Calu3 (cell line): ENCODE measurements around the gene FBXW7. TPM values are rescaled to one million over a fixed set of nuclear protein-coding genes. Genes with fewer than 3 reads are reported as not detected.
A peak's percentile ranks its signal among the peaks of the same experiment; 100 is the strongest.

Experiments
- BruUV-seq: library from RNA; stranded (reverse); fragments of 400-500 nt; replicated peaks from 2 replicates; lab custom pipeline; 2021; lab: Mats Ljungman, UMichigan
- CTCF ChIA-PET: fragments of 300-600 bp; sonication (Branson Sonifier 250); formaldehyde crosslinking; loops from one replicate; lab custom pipeline; 2022; ENCODE audit warnings: antibody characterized with exemption; lab: Charles Lee
- DNase-seq: peaks from one replicate; pipeline ENCODE4 v3.0.0; 2022
- H3K27ac Mint-ChIP-seq: one replicate; pipeline ENCODE4 v1.8.0; 2022; ENCODE audit warnings: mixed read lengths; ENCODE audit not compliant: unreplicated experiment
- H3K27me3 Mint-ChIP-seq: one replicate; pipeline ENCODE4 v1.8.0; 2022; ENCODE audit warnings: mixed read lengths; ENCODE audit not compliant: unreplicated experiment
- H3K36me3 Mint-ChIP-seq: one replicate; pipeline ENCODE4 v1.8.0; 2022; ENCODE audit warnings: mild to moderate bottlenecking, moderate library complexity, mixed read lengths; ENCODE audit not compliant: insufficient read depth, unreplicated experiment
- H3K4me1 Mint-ChIP-seq: one replicate; pipeline ENCODE4 v1.8.0; 2022; ENCODE audit warnings: mild to moderate bottlenecking, low read depth, mixed read lengths; ENCODE audit not compliant: unreplicated experiment
- H3K4me3 Mint-ChIP-seq: one replicate; pipeline ENCODE4 v1.8.0; 2022; ENCODE audit warnings: mild to moderate bottlenecking, low read depth, moderate library complexity, mixed read lengths; ENCODE audit not compliant: unreplicated experiment
- H3K9me3 Mint-ChIP-seq: one replicate; pipeline ENCODE4 v1.8.0; 2022; ENCODE audit warnings: low read depth, mixed read lengths; ENCODE audit not compliant: unreplicated experiment
- CTCF ChIP-seq: fragments of 200-600 bp; IDR thresholded peaks from one replicate; pipeline ENCODE4 v1.8.0; 2022; ENCODE audit warnings: antibody characterized with exemption; ENCODE audit not compliant: unreplicated experiment
- intact Hi-C: fragments of 100-400 bp; cut with micrococcal nuclease; formaldehyde crosslinking; loops from one replicate; pipeline ENCODE4 v1.10.0; 2022; ENCODE audit not compliant: unreplicated experiment
- total RNA-seq: library from RNA; stranded (reverse); gene quantifications from 2 replicates; pipeline ENCODE4 v1.2.3, GENCODE V29; 2022

FBXW7 gene
- total RNA-seq, 1 experiment from 2014 or later, result 38.7 TPM

- CTCF ChIA-PET, result no interaction called here
- H3K9me3 Mint-ChIP-seq, result no peaks in the 10 kb centered on the region
- intact Hi-C loops, result loop anchor here (10.0 kb wide), 1 partner anchor 71 kb away; no protein-coding TSS in a partner anchor
- H3K27me3 Mint-ChIP-seq, result no peaks in the 10 kb centered on the region
- no peak for TF ChIP-seq CTCF
- H3K4me3 Mint-ChIP-seq, result no peak overlapping the region
- H3K4me1 Mint-ChIP-seq, result peaks cover 54% of the 10 kb centered on the region
- BruUV-seq, result no TSS peak
- DNase-seq, result peak; percentile 22
- peaks cover 9% of the 10 kb centered on the region for H3K36me3 Mint-ChIP-seq
- H3K27ac Mint-ChIP-seq, result no peak overlapping the region
Observed at GRCh38 chr4:152575533-152575932, 39.6 kb upstream of the FBXW7 start.

GRCh38 chr4:152573861-152574260 is 38.0 kb upstream of the FBXW7 start:
- H3K36me3 Mint-ChIP-seq, result peaks cover 9% of the 10 kb centered on the region
- H3K4me3 Mint-ChIP-seq, result no peak overlapping the region
- CTCF ChIA-PET, result no interaction called here
- DNase-seq, result no peak
- TF ChIP-seq CTCF, result no peak
- H3K9me3 Mint-ChIP-seq, result no peaks in the 10 kb centered on the region
- peaks cover 52% of the 10 kb centered on the region for H3K4me1 Mint-ChIP-seq
- intact Hi-C loops, result loop anchor here (10.0 kb wide), 1 partner anchor 69 kb away; no protein-coding TSS in a partner anchor
- BruUV-seq, result no TSS peak
- H3K27ac Mint-ChIP-seq, result no peak overlapping the region
- H3K27me3 Mint-ChIP-seq, result no peaks in the 10 kb centered on the region

GRCh38 chr4:152572417-152573086 is 36.7 kb upstream of the FBXW7 start:
- Mint-ChIP-seq H3K9me3 (no peaks in the 10 kb centered on the region), H3K36me3 (peaks cover 9% of the 10 kb centered on the region), H3K27ac (peak overlapping the region; percentile 86), H3K27me3 (no peaks in the 10 kb centered on the region), H3K4me3 (peak overlapping the region; percentile 41), H3K4me1 (peaks cover 42% of the 10 kb centered on the region)
- no TSS peak for BruUV-seq
- TF ChIP-seq CTCF, result no peak
- CTCF ChIA-PET, result interaction anchor here (0.7 kb wide), 2 partner anchors 10 to 26 kb away, joined by 3 to 4 read pairs; no protein-coding TSS in a partner anchor
- intact Hi-C loops, result loop anchor here (10.0 kb wide), 1 partner anchor 68 kb away; no protein-coding TSS in a partner anchor
- peak; percentile 9 for DNase-seq

- Mint-ChIP-seq H3K9me3 (no peaks in the 10 kb centered on the region), H3K27ac (peak overlapping the region; percentile 24), H3K36me3 (peaks cover 9% of the 10 kb centered on the region), H3K27me3 (no peaks in the 10 kb centered on the region), H3K4me1 (peaks cover 42% of the 10 kb centered on the region), H3K4me3 (no peak overlapping the region)
- DNase-seq, result no peak
- CTCF ChIA-PET, result no interaction called here
- intact Hi-C loops, result loop anchor here (10.0 kb wide), 1 partner anchor 67 kb away; no protein-coding TSS in a partner anchor
- no TSS peak for BruUV-seq
- no peak for TF ChIP-seq CTCF
Observed at GRCh38 chr4:152571770-152572169, 35.9 kb upstream of the FBXW7 start.
